SKM-1 (cell line): ENCODE results near the gene CEL.

Source experiments
- DNase-seq: peaks from one replicate; lab custom pipeline; 2025; ENCODE audit not compliant: unreplicated experiment; lab: John Stamatoyannopoulos, UW

CEL gene

GRCh38 chr9:133114886-133115603 is 53.3 kb downstream of the CEL start:
- no peak for DNase-seq

GRCh38 chr9:133115604-133116345 is 54.0 kb downstream of the CEL start:
- no peak for DNase-seq

- no peak for DNase-seq
These were observed 54.8 kb downstream of the CEL start for GRCh38 chr9:133116346-133117231.

- DNase-seq: no peak
These were observed 55.7 kb downstream of the CEL start for GRCh38 chr9:133117271-133118178.

- no peak for DNase-seq
These were observed 56.4 kb downstream of the CEL start for GRCh38 chr9:133118179-133118520.

- no peak for DNase-seq
These were observed 56.8 kb downstream of the CEL start for GRCh38 chr9:133118568-133118967.

GRCh38 chr9:133119103-133119845 is 57.5 kb downstream of the CEL start:
- no peak for DNase-seq

- DNase-seq: no peak
These were observed 58.2 kb downstream of the CEL start for GRCh38 chr9:133119846-133120500.

- DNase-seq: no peak
These were observed 58.9 kb downstream of the CEL start for GRCh38 chr9:133120501-133121197.
